Right lobe of liver (tissue), 6 donors: ENCODE results near the gene MAPK14. TPM values are rescaled to one million over a fixed set of nuclear protein-coding genes. Genes with fewer than 3 reads are reported as not detected.

Source experiments
- ATAC-seq, 4 donors: fragments of 200-7000 bp; cut with Tn5 transposase; one replicate each; pipeline ENCODE4 v1.9.1; 2020; ENCODE audit warnings: mild to moderate bottlenecking in 4 of 4, moderate library complexity in 4 of 4
- DNase-seq, 3 donors: peaks; one replicate each; pipeline ENCODE4 v3.0.0-alpha.2; 2020
- H3K27ac ChIP-seq, 3 donors: fragments of 200-600 bp; one replicate each; pipeline ENCODE4 v1.8.0; 2022
- H3K27me3 ChIP-seq, 2 donors: fragments of 200-600 bp; one replicate each; pipeline ENCODE4 v1.8.0; 2022
- H3K36me3 ChIP-seq, 4 donors: fragments of 200-600 bp; sonication (generic) in 1 of 4; one replicate each; pipeline versions ENCODE4 v1.5.1 to v1.8.0; 2017 to 2022; ENCODE audit warnings: control low read depth in 1 of 4
- H3K4me1 ChIP-seq, 4 donors: fragments of 200-600 bp; sonication (generic) in 1 of 4; one replicate each; pipeline versions ENCODE4 v1.5.1 to v1.8.0; 2017 to 2022; ENCODE audit warnings: control low read depth in 1 of 4
- H3K4me3 ChIP-seq, 3 donors: fragments of 200-600 bp; one replicate each; pipeline ENCODE4 v1.8.0; 2022
- H3K9me3 ChIP-seq, 4 donors: fragments of 200-600 bp; sonication (generic) in 1 of 4; one replicate each; pipeline versions ENCODE4 v1.5.1 to v1.8.0; 2017 to 2022; ENCODE audit warnings: control low read depth in 1 of 4
- CTCF ChIP-seq, 4 donors: fragments of 200-600 bp in 3 of 4; fragments of 450-650 bp in 1 of 4; IDR thresholded peaks; one replicate each; pipeline versions ENCODE4 v1.5.1 to v1.8.0; 2016 to 2022; ENCODE audit warnings: antibody characterized with exemption in 4 of 4, mild to moderate bottlenecking in 2 of 4
- POLR2A ChIP-seq: fragments of 450-650 bp; IDR thresholded peaks from one replicate; pipeline ENCODE4 v1.6.1; 2017; ENCODE audit warnings: antibody characterized with exemption, mild to moderate bottlenecking
- WGBS: methylation state at CpG from one replicate; pipeline ENCODE4 v1.1.6; 2018; ENCODE audit warnings: low coverage, low lambda C conversion rate; ENCODE audit not compliant: insufficient coverage; ENCODE audit errors: missing lambda C conversion rate; 5-methylcytosine and 5-hydroxymethylcytosine counted together
- intact Hi-C, 2 donors: fragments of 100-400 bp; cut with DNase I; formaldehyde crosslinking; loops; one replicate each; pipeline versions ENCODE4 v1.11.2 to v1.14.1; 2022
- total RNA-seq, 6 experiments: library from RNA; depleted of rRNA in 2 of 6; stranded (reverse); fragments of >200 nt in 2 of 6; fragmentation: NEBNext Ultra II Directional in 3 of 6; extraction: Animal tissue kit (Norgen Biotek cat#: 25700) in 3 of 6; gene quantifications; one replicate each; pipeline versions ENCODE4 v1.1.0 to v1.2.4, GENCODE V29; 2016 to 2023
- donor health status: DM: no; HTN: yes; CAD: no.
- donor health status: DM: no; HTN: no; CAD: no.
- donor health status: DM: no; HTN: no; CAD: no.
- donor health status: DM: no; HTN: yes; CAD: no.
- donor health status: DM: no; HTN: yes; CAD: no.

MAPK14 gene
- total RNA-seq, 6 experiments from 2014 or later: 37.9 to 53.3 (median 45.3) TPM

- ATAC-seq (no peak), DNase-seq (no peak)
- no CpG with 5 or more reads among the region's 2 CpGs for WGBS
- no peak overlapping the region for H3K27ac ChIP-seq
- intact Hi-C loops: loop anchor here in 1 of 2 donors (10.0 kb wide), 1 partner anchor 219 kb away; no protein-coding TSS in a partner anchor
- H3K9me3 ChIP-seq: no peaks in the 10 kb centered on the region
- peaks cover 0 to 12% (median 0%) of the 10 kb centered on the region in 4 donors for H3K4me1 ChIP-seq
- peaks cover 0 to 4% (median 0%) of the 10 kb centered on the region in 4 donors for H3K36me3 ChIP-seq
- TF ChIP-seq POLR2A: no peak
- no peak for TF ChIP-seq CTCF (IDR thresholded peaks at IDR 0.05)
- no peak overlapping the region for H3K4me3 ChIP-seq
- no peaks in the 10 kb centered on the region for H3K27me3 ChIP-seq
Measured at GRCh38 chr6:36136034-36136433, 108.4 kb downstream of the MAPK14 start.

- no peak for DNase-seq
- Histone ChIP-seq H3K27ac (no peak overlapping the region), H3K36me3 (peaks cover 0 to 4% (median 0%) of the 10 kb centered on the region in 4 donors), H3K4me3 (no peak overlapping the region), H3K27me3 (no peaks in the 10 kb centered on the region), H3K9me3 (no peaks in the 10 kb centered on the region), H3K4me1 (peaks cover 0 to 7% (median 0%) of the 10 kb centered on the region in 4 donors)
- intact Hi-C loops: loop anchor here in 1 of 2 donors (10.0 kb wide), 1 partner anchor 218 kb away; no protein-coding TSS in a partner anchor
- TF ChIP-seq POLR2A: no peak
- no peak for TF ChIP-seq CTCF (IDR thresholded peaks at IDR 0.05)
- no peak for ATAC-seq
- WGBS: no CpG with 5 or more reads among the region's 12 CpGs
Measured at GRCh38 chr6:36136551-36136950, 108.9 kb downstream of the MAPK14 start.

GRCh38 chr6:36138667-36139066, 111.1 kb downstream of the MAPK14 start:
- Histone ChIP-seq H3K27ac (no peak overlapping the region), H3K4me1 (no peaks in the 10 kb centered on the region), H3K4me3 (no peak overlapping the region), H3K36me3 (peaks cover 0 to 4% (median 0%) of the 10 kb centered on the region in 4 donors), H3K9me3 (no peaks in the 10 kb centered on the region), H3K27me3 (no peaks in the 10 kb centered on the region)
- ATAC-seq: no peak
- DNase-seq: no peak
- intact Hi-C loops: loop anchor here in 1 of 2 donors (10.0 kb wide), 1 partner anchor 216 kb away; no protein-coding TSS in a partner anchor
- 93% methylated on average over 4 of the region's 15 CpGs for WGBS
- no peak for TF ChIP-seq POLR2A
- no peak for TF ChIP-seq CTCF (IDR thresholded peaks at IDR 0.05)

- no peak for TF ChIP-seq POLR2A
- no peak for TF ChIP-seq CTCF (IDR thresholded peaks at IDR 0.05)
- Histone ChIP-seq H3K4me1 (no peaks in the 10 kb centered on the region), H3K36me3 (peaks cover 0 to 4% (median 0%) of the 10 kb centered on the region in 4 donors), H3K27ac (no peak overlapping the region), H3K4me3 (no peak overlapping the region), H3K9me3 (no peaks in the 10 kb centered on the region), H3K27me3 (no peaks in the 10 kb centered on the region)
- intact Hi-C loops: loop anchor here in 1 of 2 donors (10.0 kb wide), 1 partner anchor 215 kb away; no protein-coding TSS in a partner anchor
- 70% methylated on average over 2 of the region's 7 CpGs for WGBS
- ATAC-seq (no peak), DNase-seq (peak in 1 of 3 donors; percentile 39)
Measured at GRCh38 chr6:36139431-36139830, 111.8 kb downstream of the MAPK14 start.
